ENCODE measurements around the gene UBASH3A.

Gene UBASH3A

DNA sequence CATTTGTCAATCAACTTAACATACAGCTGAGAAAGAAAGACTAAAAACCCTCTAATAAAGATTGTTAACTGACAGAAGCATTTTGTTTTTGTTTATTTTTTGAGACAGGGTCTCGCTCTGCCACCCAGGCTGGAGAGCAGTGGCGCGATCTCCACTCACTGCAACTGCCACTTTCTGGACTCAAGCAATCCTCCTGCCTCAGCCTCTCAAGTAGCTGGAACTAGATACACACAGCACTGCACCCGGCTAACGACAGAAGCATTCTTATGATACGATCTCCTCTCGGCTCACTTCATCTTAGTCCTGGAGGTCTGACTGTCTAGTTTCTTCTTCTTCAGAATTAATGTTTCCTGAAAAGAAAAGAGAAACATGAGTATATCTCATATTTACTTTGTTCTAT lies 68.8 kb downstream of the UBASH3A start:
- no peak for TF ChIP-seq CTCF (IDR thresholded peaks at IDR 0.05)
- Mint-ChIP-seq H3K27me3 (ENCODE audit: low read depth, poor library complexity) (peaks cover 23% of the 10 kb centered on the region), H3K36me3 (ENCODE audit: low read depth) (no peaks in the 10 kb centered on the region), H3K4me1 (peaks cover 45% of the 10 kb centered on the region), H3K27ac (no peak overlapping the region), H3K4me3 (no peak overlapping the region), H3K9me3 (no peaks in the 10 kb centered on the region)
- DNase-seq = no peak

- Mint-ChIP-seq H3K4me3 (no peak overlapping the region), H3K4me1 (peaks cover 35% of the 10 kb centered on the region), H3K36me3 (ENCODE audit: low read depth) (no peaks in the 10 kb centered on the region), H3K27ac (no peak overlapping the region), H3K27me3 (ENCODE audit: low read depth, poor library complexity) (peaks cover 23% of the 10 kb centered on the region), H3K9me3 (no peaks in the 10 kb centered on the region)
- no peak for DNase-seq
- no peak for TF ChIP-seq CTCF (IDR thresholded peaks at IDR 0.05)
These were observed 69.9 kb downstream of the UBASH3A start for GRCh38 chr21:42473498-42474042.

- no peak for TF ChIP-seq CTCF (IDR thresholded peaks at IDR 0.05)
- Mint-ChIP-seq H3K4me1 (peaks cover 32% of the 10 kb centered on the region), H3K27ac (no peak overlapping the region), H3K27me3 (ENCODE audit: low read depth, poor library complexity) (peaks cover 23% of the 10 kb centered on the region), H3K9me3 (no peaks in the 10 kb centered on the region), H3K36me3 (ENCODE audit: low read depth) (no peaks in the 10 kb centered on the region), H3K4me3 (no peak overlapping the region)
- DNase-seq = no peak
These were observed 70.5 kb downstream of the UBASH3A start for GRCh38 chr21:42474043-42474831.

DNA sequence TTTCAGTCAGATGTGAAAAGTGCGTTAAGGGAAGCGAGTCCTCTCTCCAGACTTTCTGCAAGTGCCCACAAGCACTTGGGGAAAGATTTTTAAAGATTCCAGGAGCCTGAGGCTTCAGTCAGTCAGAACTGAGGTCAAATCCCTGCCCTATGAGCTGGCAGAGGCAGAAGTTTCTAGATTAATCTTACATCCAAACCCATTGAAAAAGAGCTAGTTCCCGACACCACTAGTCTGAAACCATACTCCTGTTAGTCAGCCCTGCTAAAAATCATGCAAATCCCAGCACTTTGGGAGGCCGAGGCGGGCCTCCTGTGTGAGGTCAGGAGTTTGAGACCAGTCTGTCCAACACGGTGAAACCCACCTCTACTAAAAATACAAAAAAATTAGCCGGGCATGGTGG lies 71.3 kb downstream of the UBASH3A start:
- H3K9me3 Mint-ChIP-seq = no peaks in the 10 kb centered on the region
- no peaks in the 10 kb centered on the region for H3K36me3 Mint-ChIP-seq (ENCODE audit: low read depth)
- no peak overlapping the region for H3K27ac Mint-ChIP-seq
- peaks cover 36% of the 10 kb centered on the region for H3K4me1 Mint-ChIP-seq
- no peak for DNase-seq
- TF ChIP-seq CTCF (IDR thresholded peaks at IDR 0.05) = no peak
- peaks cover 23% of the 10 kb centered on the region for H3K27me3 Mint-ChIP-seq (ENCODE audit: low read depth, poor library complexity)
- no peak overlapping the region for H3K4me3 Mint-ChIP-seq

DNA sequence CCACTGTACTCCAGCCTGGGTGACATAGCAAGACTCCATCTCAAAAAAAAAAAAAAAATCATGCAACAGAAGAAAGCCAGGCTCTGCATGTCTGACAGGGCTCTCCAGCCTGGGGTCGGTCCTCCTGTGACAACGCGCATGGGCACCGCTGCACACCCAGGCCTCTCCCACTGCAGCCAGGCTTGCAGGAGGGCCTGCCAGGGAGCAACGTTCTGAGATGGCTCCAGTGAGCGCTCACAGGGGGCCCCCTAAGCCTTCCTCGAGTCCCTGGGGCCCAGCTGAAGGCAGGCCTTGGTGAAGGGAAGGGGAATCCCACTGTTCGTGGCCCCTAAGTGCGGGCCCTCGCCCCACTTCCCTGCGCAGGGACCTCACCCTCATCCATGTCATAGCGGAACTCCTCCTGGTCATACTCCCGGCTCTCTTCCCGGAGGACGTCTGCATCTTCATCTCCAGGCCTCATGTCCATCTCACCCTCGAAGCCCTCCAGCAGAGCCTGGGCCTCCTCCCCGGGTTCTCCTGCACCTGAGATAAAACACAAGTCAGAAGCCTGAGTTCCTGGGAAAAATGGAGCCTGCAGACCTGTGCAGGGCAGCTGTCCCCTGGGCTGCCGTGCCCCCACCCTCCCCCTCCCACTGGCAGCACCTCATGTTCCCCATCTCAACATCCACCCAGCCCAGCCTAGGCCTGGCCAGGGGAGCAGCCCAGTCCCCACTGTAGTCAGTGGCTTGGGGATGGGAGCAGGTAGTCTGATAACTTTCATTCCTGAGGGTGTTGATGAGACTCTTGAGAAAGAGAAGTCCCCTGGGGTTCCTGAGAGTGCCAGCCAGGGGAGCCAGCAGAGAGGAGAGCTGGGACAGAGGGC lies 72.1 kb downstream of the UBASH3A start:
- Mint-ChIP-seq H3K4me3 (no peak overlapping the region), H3K9me3 (no peaks in the 10 kb centered on the region), H3K27ac (no peak overlapping the region), H3K27me3 (ENCODE audit: low read depth, poor library complexity) (peaks cover 23% of the 10 kb centered on the region), H3K36me3 (ENCODE audit: low read depth) (no peaks in the 10 kb centered on the region), H3K4me1 (peaks cover 36% of the 10 kb centered on the region)
- no peak for DNase-seq
- TF ChIP-seq CTCF (IDR thresholded peaks at IDR 0.05) = no peak

Data from nephron progenitor cell (in vitro differentiated cells).